Measurements from ENCODE around the gene PRDM1. TPM values are rescaled to one million over a fixed set of nuclear protein-coding genes. Genes with fewer than 3 reads are reported as not detected.

The PRDM1 gene
- total and polyA plus RNA-seq, 2 donors = 1.8 to 4.0 TPM

GRCh38 chr6:106106276-106107042 is 20.3 kb downstream of the PRDM1 start:
- Histone ChIP-seq H3K27me3 (ENCODE audit: control insufficient read depth in 2 of 2, insufficient read depth in 1 of 2, low read length in 1 of 2) (peaks cover 5 to 29% of the 10 kb centered on the region in 2 donors), H3K9me3 (ENCODE audit: control insufficient read depth in 2 of 2, insufficient read depth in 1 of 2, low read length in 1 of 2) (peaks cover 0 to 6% of the 10 kb centered on the region in 2 donors), H3K36me3 (ENCODE audit: control insufficient read depth in 2 of 2, insufficient read depth in 2 of 2, low read length in 1 of 2) (no peaks in the 10 kb centered on the region), H3K4me1 (ENCODE audit: control insufficient read depth in 2 of 2, insufficient read depth in 2 of 2, low read length in 2 of 2) (peaks cover 0 to 6% of the 10 kb centered on the region in 2 donors), H3K27ac (ENCODE audit: low read depth in 1 of 2, low read length in 1 of 2) (no peak overlapping the region), H3K4me3 (ENCODE audit: low read length in 2 of 2) (no peak overlapping the region)
- no peak for DNase-seq (ENCODE audit: low read depth in 6 of 9, low spot score in 9 of 9)
- 92% methylated on average over 12 of the region's 12 CpGs for WGBS

DNA sequence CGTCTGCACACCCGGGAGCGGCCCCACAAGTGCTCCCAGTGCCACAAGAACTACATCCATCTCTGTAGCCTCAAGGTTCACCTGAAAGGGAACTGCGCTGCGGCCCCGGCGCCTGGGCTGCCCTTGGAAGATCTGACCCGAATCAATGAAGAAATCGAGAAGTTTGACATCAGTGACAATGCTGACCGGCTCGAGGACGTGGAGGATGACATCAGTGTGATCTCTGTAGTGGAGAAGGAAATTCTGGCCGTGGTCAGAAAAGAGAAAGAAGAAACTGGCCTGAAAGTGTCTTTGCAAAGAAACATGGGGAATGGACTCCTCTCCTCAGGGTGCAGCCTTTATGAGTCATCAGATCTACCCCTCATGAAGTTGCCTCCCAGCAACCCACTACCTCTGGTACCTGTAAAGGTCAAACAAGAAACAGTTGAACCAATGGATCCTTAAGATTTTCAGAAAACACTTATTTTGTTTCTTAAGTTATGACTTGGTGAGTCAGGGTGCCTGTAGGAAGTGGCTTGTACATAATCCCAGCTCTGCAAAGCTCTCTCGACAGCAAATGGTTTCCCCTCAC is 21.0 kb downstream of the PRDM1 start:
- no peaks in the 10 kb centered on the region for H3K36me3 ChIP-seq (ENCODE audit: control insufficient read depth in 2 of 2, insufficient read depth in 2 of 2, low read length in 1 of 2)
- peaks cover 0 to 6% of the 10 kb centered on the region in 2 donors for H3K4me1 ChIP-seq (ENCODE audit: control insufficient read depth in 2 of 2, insufficient read depth in 2 of 2, low read length in 2 of 2)
- no peak overlapping the region for H3K4me3 ChIP-seq (ENCODE audit: low read length in 2 of 2)
- 95% methylated on average over 14 of the region's 14 CpGs for WGBS
- H3K9me3 ChIP-seq (ENCODE audit: control insufficient read depth in 2 of 2, insufficient read depth in 1 of 2, low read length in 1 of 2) = peaks cover 0 to 6% of the 10 kb centered on the region in 2 donors
- peaks cover 7 to 28% of the 10 kb centered on the region in 2 donors for H3K27me3 ChIP-seq (ENCODE audit: control insufficient read depth in 2 of 2, insufficient read depth in 1 of 2, low read length in 1 of 2)
- no peak overlapping the region for H3K27ac ChIP-seq (ENCODE audit: low read depth in 1 of 2, low read length in 1 of 2)
- DNase-seq (ENCODE audit: low read depth in 6 of 9, low spot score in 9 of 9) = no peak

GRCh38 chr6:106108129-106108528 is 22.0 kb downstream of the PRDM1 start:
- no peak for DNase-seq (ENCODE audit: low read depth in 6 of 9, low spot score in 9 of 9)
- Histone ChIP-seq H3K4me1 (ENCODE audit: control insufficient read depth in 2 of 2, insufficient read depth in 2 of 2, low read length in 2 of 2) (peaks cover 0 to 9% of the 10 kb centered on the region in 2 donors), H3K9me3 (ENCODE audit: control insufficient read depth in 2 of 2, insufficient read depth in 1 of 2, low read length in 1 of 2) (peaks cover 0 to 6% of the 10 kb centered on the region in 2 donors), H3K4me3 (ENCODE audit: low read length in 2 of 2) (no peak overlapping the region), H3K27me3 (ENCODE audit: control insufficient read depth in 2 of 2, insufficient read depth in 1 of 2, low read length in 1 of 2) (peaks cover 5 to 26% of the 10 kb centered on the region in 2 donors), H3K36me3 (ENCODE audit: control insufficient read depth in 2 of 2, insufficient read depth in 2 of 2, low read length in 1 of 2) (no peaks in the 10 kb centered on the region), H3K27ac (ENCODE audit: low read depth in 1 of 2, low read length in 1 of 2) (no peak overlapping the region)
- WGBS = 95% methylated on average over 6 of the region's 6 CpGs

DNA sequence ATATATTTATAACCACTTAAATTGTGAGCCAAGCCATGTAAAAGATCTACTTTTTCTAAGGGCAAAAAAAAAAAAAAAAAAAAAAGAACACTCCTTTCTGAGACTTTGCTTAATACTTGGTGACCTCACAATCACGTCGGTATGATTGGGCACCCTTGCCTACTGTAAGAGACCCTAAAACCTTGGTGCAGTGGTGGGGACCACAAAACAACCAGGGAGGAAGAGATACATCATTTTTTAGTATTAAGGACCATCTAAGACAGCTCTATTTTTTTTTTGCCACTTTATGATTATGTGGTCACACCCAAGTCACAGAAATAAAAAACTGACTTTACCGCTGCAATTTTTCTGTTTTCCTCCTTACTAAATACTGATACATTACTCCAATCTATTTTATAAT is 22.9 kb downstream of the PRDM1 start:
- H3K9me3 ChIP-seq (ENCODE audit: control insufficient read depth in 2 of 2, insufficient read depth in 1 of 2, low read length in 1 of 2) = peaks cover 0 to 6% of the 10 kb centered on the region in 2 donors
- H3K27me3 ChIP-seq (ENCODE audit: control insufficient read depth in 2 of 2, insufficient read depth in 1 of 2, low read length in 1 of 2) = peaks cover 4 to 23% of the 10 kb centered on the region in 2 donors
- H3K4me3 ChIP-seq (ENCODE audit: low read length in 2 of 2) = no peak overlapping the region
- H3K36me3 ChIP-seq (ENCODE audit: control insufficient read depth in 2 of 2, insufficient read depth in 2 of 2, low read length in 1 of 2) = no peaks in the 10 kb centered on the region
- DNase-seq (ENCODE audit: low read depth in 6 of 9, low spot score in 9 of 9) = no peak
- whole genome bisulfite sequencing = 97% methylated on average over 3 of the region's 3 CpGs
- H3K4me1 ChIP-seq (ENCODE audit: control insufficient read depth in 2 of 2, insufficient read depth in 2 of 2, low read length in 2 of 2) = peaks cover 0 to 7% of the 10 kb centered on the region in 2 donors
- H3K27ac ChIP-seq (ENCODE audit: low read depth in 1 of 2, low read length in 1 of 2) = no peak overlapping the region

DNA sequence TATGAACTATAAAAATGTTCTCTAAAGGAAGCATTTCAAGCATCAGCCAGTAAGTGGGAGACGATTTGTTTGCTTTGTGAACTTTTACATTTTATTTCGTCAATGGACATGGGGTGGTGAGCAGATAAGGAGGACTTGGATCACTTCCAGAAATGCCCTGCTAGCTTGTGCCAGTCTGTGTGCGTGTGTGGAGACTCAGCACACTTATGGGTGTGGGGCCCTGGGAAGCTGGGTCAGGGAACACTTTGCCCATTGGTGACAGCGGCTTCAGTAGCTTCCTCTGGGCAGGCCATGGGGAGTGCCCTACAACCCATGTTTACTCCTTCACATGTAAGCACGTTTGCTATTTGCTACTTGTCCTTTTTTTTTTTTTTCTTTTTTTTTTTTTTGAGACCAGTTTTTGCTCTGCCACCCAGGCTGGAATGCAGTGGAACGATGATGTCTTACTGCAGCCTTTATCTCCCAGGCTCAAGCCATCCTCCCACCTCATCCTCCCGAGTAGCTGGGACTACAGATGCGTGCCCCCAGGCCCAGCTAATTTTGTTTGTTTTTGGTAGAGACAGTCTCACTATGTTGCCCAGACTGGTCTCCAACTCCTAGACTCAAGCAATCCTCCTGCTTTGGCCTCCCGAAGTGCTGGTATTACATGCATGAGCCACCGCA is 24.2 kb downstream of the PRDM1 start:
- Histone ChIP-seq H3K4me1 (ENCODE audit: control insufficient read depth in 2 of 2, insufficient read depth in 2 of 2, low read length in 2 of 2) (peaks cover 0 to 7% of the 10 kb centered on the region in 2 donors), H3K27me3 (ENCODE audit: control insufficient read depth in 2 of 2, insufficient read depth in 1 of 2, low read length in 1 of 2) (peaks cover 2 to 26% of the 10 kb centered on the region in 2 donors), H3K4me3 (ENCODE audit: low read length in 2 of 2) (no peak overlapping the region), H3K9me3 (ENCODE audit: control insufficient read depth in 2 of 2, insufficient read depth in 1 of 2, low read length in 1 of 2) (peaks cover 0 to 4% of the 10 kb centered on the region in 2 donors), H3K36me3 (ENCODE audit: control insufficient read depth in 2 of 2, insufficient read depth in 2 of 2, low read length in 1 of 2) (no peaks in the 10 kb centered on the region), H3K27ac (ENCODE audit: low read depth in 1 of 2, low read length in 1 of 2) (no peak overlapping the region)
- no peak for DNase-seq (ENCODE audit: low read depth in 6 of 9, low spot score in 9 of 9)
- WGBS = 94% methylated on average over 10 of the region's 10 CpGs

GRCh38 chr6:106112433-106112832 is 26.3 kb downstream of the PRDM1 start:
- Histone ChIP-seq H3K27me3 (ENCODE audit: control insufficient read depth in 2 of 2, insufficient read depth in 1 of 2, low read length in 1 of 2) (peaks cover 2 to 17% of the 10 kb centered on the region in 2 donors), H3K27ac (ENCODE audit: low read depth in 1 of 2, low read length in 1 of 2) (no peak overlapping the region), H3K36me3 (ENCODE audit: control insufficient read depth in 2 of 2, insufficient read depth in 2 of 2, low read length in 1 of 2) (no peaks in the 10 kb centered on the region), H3K9me3 (ENCODE audit: control insufficient read depth in 2 of 2, insufficient read depth in 1 of 2, low read length in 1 of 2) (no peaks in the 10 kb centered on the region), H3K4me1 (ENCODE audit: control insufficient read depth in 2 of 2, insufficient read depth in 2 of 2, low read length in 2 of 2) (peaks cover 0 to 13% of the 10 kb centered on the region in 2 donors), H3K4me3 (ENCODE audit: low read length in 2 of 2) (no peak overlapping the region)
- WGBS = 8% methylated on average over 2 of the region's 2 CpGs
- no peak for DNase-seq (ENCODE audit: low read depth in 6 of 9, low spot score in 9 of 9)

- 84% methylated on average over 10 of the region's 10 CpGs for WGBS
- peaks cover 0 to 19% of the 10 kb centered on the region in 2 donors for H3K4me1 ChIP-seq (ENCODE audit: control insufficient read depth in 2 of 2, insufficient read depth in 2 of 2, low read length in 2 of 2)
- no peak for DNase-seq (ENCODE audit: low read depth in 6 of 9, low spot score in 9 of 9)
- H3K27ac ChIP-seq (ENCODE audit: low read depth in 1 of 2, low read length in 1 of 2) = no peak overlapping the region
- no peaks in the 10 kb centered on the region for H3K9me3 ChIP-seq (ENCODE audit: control insufficient read depth in 2 of 2, insufficient read depth in 1 of 2, low read length in 1 of 2)
- H3K4me3 ChIP-seq (ENCODE audit: low read length in 2 of 2) = no peak overlapping the region
- H3K27me3 ChIP-seq (ENCODE audit: control insufficient read depth in 2 of 2, insufficient read depth in 1 of 2, low read length in 1 of 2) = peaks cover 2 to 16% of the 10 kb centered on the region in 2 donors
- no peaks in the 10 kb centered on the region for H3K36me3 ChIP-seq (ENCODE audit: control insufficient read depth in 2 of 2, insufficient read depth in 2 of 2, low read length in 1 of 2)
Measured at GRCh38 chr6:106113256-106113959, 27.3 kb downstream of the PRDM1 start.

DNA sequence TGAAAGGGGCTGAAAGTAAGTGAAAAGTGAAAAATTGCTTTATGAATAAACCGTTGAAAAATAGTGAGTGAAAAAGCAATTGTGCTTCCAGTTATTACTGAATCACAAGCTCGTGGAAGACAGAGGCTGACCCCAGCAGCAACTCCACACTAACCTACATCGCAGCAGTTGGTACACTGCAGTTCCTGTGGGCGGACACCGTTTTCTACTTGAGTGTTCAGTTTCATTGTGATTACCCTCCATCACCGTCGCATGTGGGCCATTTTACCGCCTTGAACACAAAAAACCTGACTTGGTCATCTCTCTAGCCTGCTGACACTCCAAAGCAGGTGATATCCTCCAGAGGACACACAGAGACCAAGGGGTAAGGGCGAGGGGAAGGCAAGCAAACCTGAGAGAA is 28.4 kb downstream of the PRDM1 start:
- H3K27me3 ChIP-seq (ENCODE audit: control insufficient read depth in 2 of 2, insufficient read depth in 1 of 2, low read length in 1 of 2) = peaks cover 2 to 16% of the 10 kb centered on the region in 2 donors
- no peak overlapping the region for H3K4me3 ChIP-seq (ENCODE audit: low read length in 2 of 2)
- no peak overlapping the region for H3K27ac ChIP-seq (ENCODE audit: low read depth in 1 of 2, low read length in 1 of 2)
- H3K9me3 ChIP-seq (ENCODE audit: control insufficient read depth in 2 of 2, insufficient read depth in 1 of 2, low read length in 1 of 2) = no peaks in the 10 kb centered on the region
- no peak for DNase-seq (ENCODE audit: low read depth in 6 of 9, low spot score in 9 of 9)
- no peaks in the 10 kb centered on the region for H3K36me3 ChIP-seq (ENCODE audit: control insufficient read depth in 2 of 2, insufficient read depth in 2 of 2, low read length in 1 of 2)
- H3K4me1 ChIP-seq (ENCODE audit: control insufficient read depth in 2 of 2, insufficient read depth in 2 of 2, low read length in 2 of 2) = peaks cover 0 to 19% of the 10 kb centered on the region in 2 donors
- 92% methylated on average over 9 of the region's 9 CpGs for WGBS

Measured in thymus (tissue), 11 donors.